GM19463 (cell line): ENCODE data around the gene LRRC4.

ENCODE experiments used
- ATAC-seq: cut with Tn5 transposase; IDR thresholded peaks from one replicate; pipeline ENCODE4 v1.9.1; 2021; ENCODE audit warnings: mild to moderate bottlenecking, moderate library complexity; ENCODE audit not compliant: unreplicated experiment

Gene LRRC4

GRCh38 chr7:128030654-128031611, at the start of gene LRRC4:
Gene LRRC4, minus strand, starts transcription at chr7:128031437. Its CDS starts 797 bp downstream, at chr7:128030640.
- peak; percentile 42 for ATAC-seq

GRCh38 chr7:128080169-128080568, 48.9 kb upstream of the LRRC4 start:
- ATAC-seq = no peak

DNA sequence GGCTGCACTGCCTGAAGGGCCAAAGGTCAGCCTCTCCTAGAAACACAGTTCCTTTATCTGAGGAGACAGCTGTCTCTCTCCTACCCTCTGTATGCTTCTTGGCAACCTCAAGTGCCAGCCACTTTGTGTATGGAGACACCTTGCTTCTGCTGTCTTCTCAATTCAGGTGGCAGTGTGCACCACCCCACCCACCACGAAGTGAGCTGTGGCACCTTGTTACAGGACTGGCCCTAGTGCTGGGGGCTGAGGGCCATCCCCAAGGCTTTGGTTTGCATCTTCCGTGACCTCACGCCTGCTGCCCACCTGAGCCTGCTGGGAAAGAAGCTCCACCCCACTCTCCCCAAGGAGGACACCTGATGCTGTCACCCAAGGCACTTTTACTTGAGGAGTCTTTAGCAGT, 47.1 kb upstream of the LRRC4 start:
- no peak for ATAC-seq

DNA sequence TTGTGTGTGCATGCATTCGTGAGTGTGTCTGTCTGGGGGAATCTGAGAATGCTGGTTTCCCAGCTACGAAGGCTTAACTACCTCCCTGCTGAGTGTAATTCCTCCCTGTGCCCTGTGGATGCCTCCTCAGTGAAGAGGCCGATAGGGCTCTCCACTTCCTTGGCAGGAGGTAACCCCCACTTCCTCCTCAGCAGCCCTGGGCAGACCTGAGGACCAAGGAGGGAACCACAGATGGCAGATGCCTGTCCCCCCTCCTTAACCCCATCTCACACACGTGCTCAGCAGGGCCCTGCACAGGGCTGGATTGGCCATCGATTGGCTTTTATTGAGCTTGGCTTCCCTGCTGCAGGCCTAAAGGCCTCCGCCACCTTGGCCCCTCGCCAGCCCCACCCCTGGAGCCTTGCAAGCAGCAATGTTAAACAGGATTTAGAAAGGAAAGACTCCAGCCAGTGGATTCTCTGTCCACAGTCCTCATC, 45.6 kb upstream of the LRRC4 start:
- ATAC-seq = no peak

DNA sequence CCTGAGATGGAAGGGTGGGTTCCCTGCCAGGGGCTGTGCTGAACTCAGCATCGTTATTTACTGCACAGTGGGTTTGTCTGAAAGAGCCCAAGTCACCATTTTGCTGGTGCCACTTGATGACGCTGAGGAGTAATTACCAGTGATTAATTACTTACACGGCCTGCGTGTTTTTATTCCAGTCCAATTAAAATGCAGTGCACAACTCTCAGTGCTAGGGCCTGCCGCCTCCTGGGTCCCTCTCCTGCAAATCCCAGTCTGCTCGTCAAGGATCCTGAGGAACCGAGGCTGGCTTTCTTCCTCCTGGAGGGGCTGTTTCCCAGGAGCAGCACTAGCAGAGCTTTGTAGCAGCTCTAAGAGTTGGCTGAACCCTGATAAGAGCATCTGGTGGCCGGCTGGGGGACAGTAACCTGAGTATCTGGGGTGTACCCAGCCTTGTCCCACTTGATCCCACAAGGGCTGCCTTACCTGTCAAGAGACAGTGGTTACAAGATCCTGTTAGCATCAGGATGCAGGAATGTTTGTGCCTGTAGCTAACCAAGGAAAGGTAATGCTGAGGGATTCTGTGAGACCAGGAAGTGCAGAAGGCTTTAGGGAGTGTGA, 45.1 kb upstream of the LRRC4 start:
- no peak for ATAC-seq

GRCh38 chr7:128075242-128076095, 44.2 kb upstream of the LRRC4 start:
- ATAC-seq = no peak

DNA sequence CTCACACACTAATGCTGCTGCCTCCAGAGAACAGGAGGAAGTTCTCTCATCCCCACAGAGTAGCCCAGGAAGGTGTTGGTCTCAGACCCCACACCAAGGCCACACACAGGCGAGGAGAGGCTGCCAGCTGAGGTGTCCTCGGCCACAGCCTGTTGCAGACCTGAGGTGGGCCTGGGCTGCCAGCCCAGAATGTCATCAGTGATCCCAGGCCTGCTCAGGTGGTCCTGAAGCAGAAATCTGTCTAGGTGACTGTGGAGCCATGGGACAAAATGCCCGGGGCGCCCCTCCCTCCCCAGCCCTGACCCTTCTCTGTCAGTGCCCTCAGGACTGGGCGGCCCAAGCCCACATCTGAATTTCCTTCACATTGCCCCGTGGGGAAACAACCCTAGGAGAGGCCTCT, 43.5 kb upstream of the LRRC4 start:
- ATAC-seq = no peak

DNA sequence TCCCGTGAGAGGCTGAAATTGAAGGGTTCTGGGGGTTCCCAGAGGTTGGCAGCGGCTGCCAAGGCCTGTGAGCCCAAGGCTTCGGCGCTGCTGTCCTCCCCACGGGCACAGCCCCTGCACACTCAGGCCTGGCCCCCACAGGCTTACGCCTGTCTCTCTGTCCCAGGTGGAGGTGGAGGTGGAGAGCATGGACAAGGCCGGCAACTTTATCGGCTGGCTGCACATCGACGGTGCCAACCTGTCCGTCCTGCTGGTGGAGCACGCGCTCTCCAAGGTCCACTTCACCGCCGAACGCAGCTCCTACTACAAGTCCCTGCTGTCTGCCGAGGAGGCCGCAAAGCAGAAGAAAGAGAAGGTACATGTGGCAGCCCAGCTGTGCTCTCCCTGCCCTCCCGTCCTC, 43.1 kb upstream of the LRRC4 start:
- no peak for ATAC-seq

DNA sequence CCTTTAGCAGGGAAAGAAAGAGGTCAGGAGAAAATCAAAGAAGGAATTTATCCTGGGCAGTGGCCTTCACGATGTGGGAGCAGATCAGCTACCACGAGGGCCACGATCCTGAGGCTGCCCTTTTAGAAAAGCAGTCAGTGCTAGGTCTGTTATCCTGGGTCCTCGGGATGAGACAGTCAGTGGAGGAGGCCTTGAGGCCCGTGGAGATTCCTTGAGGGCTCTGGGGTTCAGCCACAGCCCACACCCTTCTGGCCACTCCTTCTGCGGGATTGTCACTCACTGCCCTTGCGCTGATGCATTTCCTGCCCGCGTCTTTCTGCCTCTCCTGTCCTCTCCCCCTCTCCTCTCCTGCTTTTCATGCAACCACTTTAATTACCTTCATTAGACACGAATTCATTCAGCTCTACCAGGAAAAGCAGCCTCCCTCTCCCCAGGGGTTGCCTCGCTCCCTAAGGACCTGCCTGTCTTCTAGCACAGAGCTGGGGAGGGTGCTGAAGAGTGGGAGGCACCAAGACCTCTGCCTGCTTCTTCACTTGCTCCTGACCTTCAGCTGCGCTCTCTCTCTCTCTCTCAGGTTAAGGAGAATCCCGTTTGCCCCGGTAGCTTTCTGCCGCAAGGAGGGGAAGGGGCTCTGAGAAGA, 42.6 kb upstream of the LRRC4 start:
- ATAC-seq = no peak

- ATAC-seq = no peak
Observed at GRCh38 chr7:128071801-128072200, 40.6 kb upstream of the LRRC4 start.

DNA sequence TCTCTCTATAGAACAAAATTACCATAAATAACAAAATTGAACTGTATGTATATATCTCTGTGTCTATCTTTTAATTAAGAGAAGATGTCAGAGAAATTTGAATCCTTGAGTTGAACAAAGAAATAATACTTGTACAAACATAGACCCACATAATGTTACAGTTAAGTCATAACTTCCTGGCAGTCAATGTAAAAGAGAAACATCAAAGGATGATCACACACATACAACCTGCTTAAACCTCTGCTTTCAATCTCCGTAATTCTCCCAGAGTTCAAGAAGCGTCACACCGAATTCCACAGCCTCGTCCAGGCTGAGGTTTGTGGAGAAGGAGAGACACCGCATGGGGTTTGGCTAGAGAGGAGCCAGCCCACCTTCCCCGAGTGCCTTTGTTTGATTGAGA, 40.1 kb upstream of the LRRC4 start:
- ATAC-seq = no peak

GRCh38 chr7:128069373-128070364, 38.4 kb upstream of the LRRC4 start:
- no peak for ATAC-seq

GRCh38 chr7:128068785-128069184, 37.5 kb upstream of the LRRC4 start:
- no peak for ATAC-seq

DNA sequence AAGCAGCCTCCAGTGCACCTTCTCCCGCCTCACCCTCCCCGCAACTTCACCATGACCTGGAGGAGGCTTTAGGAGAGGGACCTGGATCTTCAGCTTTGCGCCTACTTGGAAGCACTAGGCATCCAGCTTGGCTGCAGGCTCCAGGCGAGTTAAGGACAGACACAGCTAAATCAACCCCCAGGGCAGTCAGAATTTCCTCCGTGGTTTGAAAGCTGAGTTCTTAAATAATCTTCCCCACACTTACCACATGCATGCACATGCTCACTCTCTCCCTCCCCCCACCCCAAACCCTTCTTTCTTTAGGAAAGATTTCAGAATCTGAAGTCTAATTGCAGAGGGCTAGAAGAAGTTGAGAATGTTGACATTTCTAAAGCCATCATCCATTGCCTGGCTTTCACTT, 36.7 kb upstream of the LRRC4 start:
- ATAC-seq = no peak

DNA sequence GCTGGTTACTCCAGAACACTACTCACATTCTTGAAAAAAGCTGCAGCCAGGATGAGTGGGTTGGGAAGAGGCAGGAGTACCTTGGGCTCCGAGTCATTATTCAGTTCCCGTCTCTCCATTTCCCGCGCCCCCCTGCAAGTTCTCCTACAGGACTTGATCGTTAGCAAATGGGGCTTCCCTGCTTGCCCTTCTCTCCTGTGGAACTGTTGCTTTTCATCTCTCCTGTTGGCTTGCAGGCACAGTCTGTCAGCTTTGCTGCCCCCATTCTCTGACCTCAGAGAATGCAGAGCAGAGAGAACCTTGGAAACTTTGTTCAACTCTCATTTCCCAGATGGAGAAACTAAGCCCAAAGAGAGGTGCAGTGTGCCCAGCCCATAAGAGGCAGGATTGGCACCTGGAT, 35.6 kb upstream of the LRRC4 start:
- ATAC-seq = no peak

- ATAC-seq = no peak
Observed at GRCh38 chr7:128066395-128066794, 35.2 kb upstream of the LRRC4 start.

DNA sequence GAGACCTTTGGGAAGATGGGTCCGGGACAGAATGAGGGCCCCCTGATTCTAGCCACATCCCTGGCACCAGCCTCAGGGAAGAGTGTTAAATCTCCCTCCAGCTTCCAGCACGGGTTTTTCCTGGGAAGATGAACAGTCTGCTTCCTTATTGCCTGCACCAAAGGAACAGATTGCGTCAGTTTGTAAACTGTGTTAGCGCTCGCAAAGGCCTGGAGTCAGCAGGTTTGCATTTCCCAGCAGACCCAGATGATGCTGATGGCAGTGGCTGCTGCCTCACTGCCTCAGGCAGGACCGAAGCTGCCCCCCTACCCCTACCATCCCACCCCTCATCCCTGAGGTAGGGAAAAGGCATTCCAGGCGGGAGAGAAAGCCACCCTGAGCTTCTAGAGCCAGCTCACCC, 34.6 kb upstream of the LRRC4 start:
- no peak for ATAC-seq

GRCh38 chr7:128063088-128063487, 31.9 kb upstream of the LRRC4 start:
- ATAC-seq = no peak

DNA sequence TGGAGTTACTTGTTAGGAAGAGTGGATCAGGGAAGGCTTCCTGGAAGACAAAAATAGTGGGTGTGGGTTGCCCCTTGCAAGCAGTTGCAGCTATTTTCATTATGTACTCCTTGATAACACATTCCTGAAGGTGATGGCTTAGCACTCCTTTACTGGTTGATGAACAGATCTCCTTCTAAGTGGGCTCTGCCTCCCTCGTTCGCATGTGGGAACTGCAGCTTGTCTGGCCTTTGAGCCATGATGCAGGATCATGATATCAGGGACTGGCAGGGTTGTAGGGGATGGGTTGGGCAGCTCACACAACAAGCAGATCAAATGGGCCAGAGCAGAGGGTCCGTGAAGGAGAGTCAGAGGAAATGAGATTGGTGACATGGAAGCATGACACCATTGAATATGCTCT, 28.8 kb upstream of the LRRC4 start:
- ATAC-seq = no peak
